KMS-11 (cell line): ENCODE data around the gene PRKD3.

Experiments used
- H2AFZ ChIP-seq: fragments of 200-600 bp; sonication (generic); 2 replicates; pipeline ENCODE4 v1.6.1; 2016; ENCODE audit warnings: antibody characterized with exemption, mixed run types, low read depth
- H3K27ac ChIP-seq: fragments of 200-600 bp; sonication (generic); 2 replicates; pipeline ENCODE4 v1.6.1; 2016; ENCODE audit warnings: mild to moderate bottlenecking, mixed run types
- H3K27me3 ChIP-seq: fragments of 200-600 bp; sonication (generic); 2 replicates; pipeline ENCODE4 v1.6.1; 2017; ENCODE audit warnings: mild to moderate bottlenecking, low read depth, mixed run types, moderate library complexity; ENCODE audit not compliant: insufficient read depth
- H3K36me3 ChIP-seq: fragments of 200-600 bp; sonication (generic); 2 replicates; pipeline ENCODE4 v1.6.1; 2017; ENCODE audit warnings: mild to moderate bottlenecking, mixed run types; ENCODE audit not compliant: insufficient read depth
- H3K4me1 ChIP-seq: fragments of 200-600 bp; sonication (generic); 2 replicates; pipeline ENCODE4 v1.6.1; 2016; ENCODE audit warnings: mild to moderate bottlenecking, low read depth, mixed run types; ENCODE audit not compliant: poor library complexity, severe bottlenecking
- H3K4me2 ChIP-seq: fragments of 200-600 bp; sonication (generic); 2 replicates; pipeline ENCODE4 v1.7.0; 2016; ENCODE audit warnings: mild to moderate bottlenecking, mixed run types
- H3K4me3 ChIP-seq: fragments of 200-600 bp; sonication (generic); IDR thresholded peaks from 2 replicates; pipeline ENCODE4 v1.6.1; 2017; ENCODE audit warnings: low read depth, low read length, mixed read lengths; ENCODE audit not compliant: insufficient read depth
- H3K79me2 ChIP-seq: fragments of 200-600 bp; sonication (generic); 2 replicates; pipeline ENCODE4 v1.6.1; 2016; ENCODE audit warnings: low read depth, mixed run types; ENCODE audit not compliant: insufficient read depth
- H3K9ac ChIP-seq: fragments of 200-600 bp; sonication (generic); 2 replicates; pipeline ENCODE4 v1.6.1; 2016; ENCODE audit warnings: mild to moderate bottlenecking, mixed run types
- H4K20me1 ChIP-seq: fragments of 200-600 bp; sonication (generic); 2 replicates; pipeline ENCODE4 v1.6.1; 2016; ENCODE audit warnings: mild to moderate bottlenecking, mixed run types; ENCODE audit not compliant: insufficient read depth
- TF ChIP-seq, protein P1 (sequence below): fragments of 200-600 bp; sonication (generic); conservative IDR thresholded peaks from 2 replicates; pipeline ENCODE4 v1.6.1; 2017; ENCODE audit warnings: low read depth, mild to moderate bottlenecking, antibody characterized with exemption, low read length, moderate library complexity, mixed read lengths

The PRKD3 gene

DNA sequence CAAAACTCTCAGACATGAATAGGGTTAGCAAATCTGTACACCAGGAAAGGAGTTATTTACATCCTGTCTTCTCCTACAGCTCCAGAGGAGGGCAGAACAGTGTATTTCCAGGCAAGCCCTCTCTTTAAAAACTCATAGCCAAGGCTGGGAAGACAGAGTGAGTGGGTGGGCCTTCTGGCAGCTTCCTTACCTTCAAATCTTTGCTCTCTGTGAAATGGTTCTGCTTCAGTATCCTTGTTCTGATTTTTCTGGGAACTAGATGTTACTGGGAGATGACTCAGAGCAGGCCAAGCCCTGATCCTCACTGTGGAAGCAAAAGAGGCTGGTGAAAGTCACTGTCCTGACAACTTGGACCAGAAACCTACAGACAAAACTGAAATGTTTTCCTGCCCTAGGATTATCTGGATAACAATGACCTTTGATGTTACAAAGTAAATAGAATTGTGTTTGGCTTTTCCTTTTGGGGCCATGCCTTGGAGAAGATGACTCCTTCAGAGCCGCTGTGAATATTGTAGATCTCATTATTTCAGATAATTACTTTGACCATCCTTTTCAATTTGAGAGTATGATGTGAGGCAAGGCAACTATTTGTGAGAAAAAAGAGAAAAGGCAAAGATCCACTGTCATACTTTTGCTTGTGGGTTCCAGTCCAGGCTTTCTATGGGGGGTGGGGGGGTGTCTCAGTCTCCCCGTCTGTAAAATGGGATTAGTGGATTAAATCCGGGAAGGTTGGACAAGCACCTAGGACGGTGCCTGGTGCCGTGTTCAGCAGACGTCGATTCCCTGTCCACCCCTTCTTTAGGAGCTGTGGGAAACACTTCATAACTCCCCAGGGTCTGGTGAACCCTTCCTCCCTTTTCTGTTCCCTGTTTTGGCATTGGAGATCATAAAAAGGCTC, 19.2 kb upstream of the PRKD3 start:
- peak overlapping the region; percentile 81 for H3K4me3 ChIP-seq
- TF ChIP-seq, protein P1, sequence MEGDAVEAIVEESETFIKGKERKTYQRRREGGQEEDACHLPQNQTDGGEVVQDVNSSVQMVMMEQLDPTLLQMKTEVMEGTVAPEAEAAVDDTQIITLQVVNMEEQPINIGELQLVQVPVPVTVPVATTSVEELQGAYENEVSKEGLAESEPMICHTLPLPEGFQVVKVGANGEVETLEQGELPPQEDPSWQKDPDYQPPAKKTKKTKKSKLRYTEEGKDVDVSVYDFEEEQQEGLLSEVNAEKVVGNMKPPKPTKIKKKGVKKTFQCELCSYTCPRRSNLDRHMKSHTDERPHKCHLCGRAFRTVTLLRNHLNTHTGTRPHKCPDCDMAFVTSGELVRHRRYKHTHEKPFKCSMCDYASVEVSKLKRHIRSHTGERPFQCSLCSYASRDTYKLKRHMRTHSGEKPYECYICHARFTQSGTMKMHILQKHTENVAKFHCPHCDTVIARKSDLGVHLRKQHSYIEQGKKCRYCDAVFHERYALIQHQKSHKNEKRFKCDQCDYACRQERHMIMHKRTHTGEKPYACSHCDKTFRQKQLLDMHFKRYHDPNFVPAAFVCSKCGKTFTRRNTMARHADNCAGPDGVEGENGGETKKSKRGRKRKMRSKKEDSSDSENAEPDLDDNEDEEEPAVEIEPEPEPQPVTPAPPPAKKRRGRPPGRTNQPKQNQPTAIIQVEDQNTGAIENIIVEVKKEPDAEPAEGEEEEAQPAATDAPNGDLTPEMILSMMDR: no peak; the same call in 1 of the 2 replicates

DNA sequence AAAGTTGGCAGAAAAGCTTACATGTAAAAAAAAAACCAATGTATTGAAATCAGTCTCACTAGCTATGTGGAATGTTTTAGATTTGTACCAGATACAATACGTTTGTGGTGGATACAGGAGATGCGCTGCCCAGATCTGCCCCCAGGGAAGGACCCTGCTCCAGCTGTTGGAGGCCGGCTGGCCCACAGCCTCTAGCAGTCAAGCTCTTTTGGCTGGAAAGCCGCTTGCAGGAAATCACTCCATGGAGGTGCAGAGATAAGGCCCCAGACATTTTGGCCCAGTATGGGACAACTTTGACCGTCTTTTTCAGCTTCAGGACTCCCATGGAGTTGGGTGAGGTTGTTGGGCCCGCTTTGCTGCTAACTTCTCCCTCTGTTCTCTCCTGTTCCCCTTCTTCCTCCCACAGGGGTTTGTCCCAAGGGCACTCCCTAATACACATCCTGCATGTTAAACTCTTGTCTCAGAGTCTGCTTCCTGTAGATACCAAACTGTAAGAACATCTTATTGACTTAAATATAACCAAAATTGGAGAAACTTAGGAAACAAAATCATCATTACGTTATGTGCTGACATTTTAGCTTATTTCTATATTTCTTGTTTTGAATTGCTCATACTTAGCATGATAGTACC, 18.1 kb upstream of the PRKD3 start:
- Histone ChIP-seq H3K9ac (peak overlapping the region; percentile 90), H2AFZ (no peak overlapping the region), H3K27me3 (no peaks in the 10 kb centered on the region), H3K27ac (peak overlapping the region; percentile 92), H3K36me3 (no peaks in the 10 kb centered on the region), H4K20me1 (no peaks in the 10 kb centered on the region), H3K4me3 (peak overlapping the region; percentile 17), H3K4me1 (peaks cover 66% of the 10 kb centered on the region), H3K79me2 (peaks cover 97% of the 10 kb centered on the region), H3K4me2 (peak overlapping the region; percentile 97)
- TF ChIP-seq, protein P1: no peak

More for the DNA sequence above, 19.2 kb upstream of the PRKD3 start:
- peak overlapping the region; percentile 9; the same call in 1 of the 2 replicates for H2AFZ ChIP-seq
- H3K27ac ChIP-seq: peak overlapping the region; percentile 92
- H4K20me1 ChIP-seq: no peaks in the 10 kb centered on the region
- peak overlapping the region; percentile 90 for H3K9ac ChIP-seq
- H3K27me3 ChIP-seq: no peaks in the 10 kb centered on the region
- peak overlapping the region; percentile 97 for H3K4me2 ChIP-seq
- H3K79me2 ChIP-seq: peaks cover 88% of the 10 kb centered on the region
- H3K36me3 ChIP-seq: no peaks in the 10 kb centered on the region
- peaks cover 77% of the 10 kb centered on the region for H3K4me1 ChIP-seq

DNA sequence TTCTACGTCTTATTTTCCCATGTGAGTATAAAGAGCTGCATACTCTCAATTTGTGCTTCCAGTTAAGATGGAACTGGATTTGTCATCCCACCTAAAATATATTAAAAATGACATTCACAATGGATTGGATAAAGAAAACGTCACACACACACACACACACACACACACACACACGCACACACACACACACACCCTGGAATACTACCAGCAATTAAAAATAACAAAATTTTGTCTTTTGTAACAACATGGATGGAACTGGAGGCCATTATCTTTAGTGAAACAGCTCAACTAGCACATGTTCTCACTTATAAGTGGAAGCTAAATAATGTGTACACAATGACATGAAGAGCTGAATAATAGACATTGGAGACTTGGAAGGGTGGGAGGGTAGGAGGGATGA, 16.0 kb upstream of the PRKD3 start:
- H3K36me3 ChIP-seq: no peaks in the 10 kb centered on the region
- peak overlapping the region; percentile 92 for H3K27ac ChIP-seq
- no peak overlapping the region for H3K4me3 ChIP-seq
- H3K9ac ChIP-seq: peak overlapping the region; percentile 90
- H4K20me1 ChIP-seq: no peaks in the 10 kb centered on the region
- TF ChIP-seq, protein P1: no peak
- H3K79me2 ChIP-seq: peaks cover 95% of the 10 kb centered on the region
- peaks cover 47% of the 10 kb centered on the region for H3K4me1 ChIP-seq
- H2AFZ ChIP-seq: no peak overlapping the region
- H3K27me3 ChIP-seq: no peaks in the 10 kb centered on the region
- H3K4me2 ChIP-seq: peak overlapping the region; percentile 97

DNA sequence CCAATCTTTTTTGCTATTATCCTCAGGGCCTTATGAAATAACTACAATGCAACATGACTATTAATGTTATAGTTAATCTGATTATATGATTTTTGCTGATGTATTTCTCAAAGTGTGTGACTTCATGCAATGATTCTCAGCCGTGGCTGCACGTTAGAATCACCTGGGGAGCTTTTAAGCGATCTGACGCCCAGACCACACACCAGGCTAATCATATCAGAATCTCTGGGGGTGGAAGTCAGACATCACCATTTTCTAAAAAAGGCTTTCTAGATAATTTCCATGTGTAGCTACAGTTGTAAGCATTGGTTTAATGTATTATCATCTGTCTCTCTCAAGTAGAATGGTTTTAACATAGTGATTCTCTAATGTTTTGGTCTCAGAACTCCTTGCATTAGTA, 14.3 kb upstream of the PRKD3 start:
- H3K4me1 ChIP-seq: peaks cover 54% of the 10 kb centered on the region

More for the DNA sequence above, 14.3 kb upstream of the PRKD3 start:
- Histone ChIP-seq H2AFZ (no peak overlapping the region), H3K27ac (peak overlapping the region; percentile 92), H3K4me2 (peak overlapping the region; percentile 97), H3K36me3 (no peaks in the 10 kb centered on the region), H3K4me3 (no peak overlapping the region), H3K9ac (peak overlapping the region; percentile 90), H3K27me3 (no peaks in the 10 kb centered on the region), H3K79me2 (peaks cover 95% of the 10 kb centered on the region), H4K20me1 (no peaks in the 10 kb centered on the region)
- TF ChIP-seq, protein P1: no peak
